Activated CD4-positive, alpha-beta T cell treated with anti-CD3 and anti-CD28 coated beads, Interleukin-2, amount 10 ng/mL, durations not matched to agents 7 days and 5 days (primary cell): ENCODE results near the gene APOBEC3H. TPM values are rescaled to one million over a fixed set of nuclear protein-coding genes. Genes with fewer than 3 reads are reported as not detected.

ENCODE experiments used
- CTCF ChIA-PET: fragments of 350-600 bp; sonication (Branson Sonifier 250); formaldehyde crosslinking; loops from one replicate; lab custom pipeline; 2021; ENCODE audit warnings: antibody characterized with exemption; lab: Charles Lee
- POLR2A ChIA-PET: fragments of 350-600 bp; sonication (Branson Sonifier 250); formaldehyde crosslinking; loops from one replicate; lab custom pipeline; 2021; ENCODE audit warnings: antibody characterized with exemption; lab: Charles Lee
- DNase-seq: peaks from one replicate; pipeline ENCODE4 v3.0.0-alpha.2; 2020
- H3K27ac Mint-ChIP-seq: one replicate; pipeline ENCODE4 v1.8.0; 2021; ENCODE audit warnings: mild to moderate bottlenecking, moderate library complexity, mixed read lengths
- H3K27me3 Mint-ChIP-seq: one replicate; pipeline ENCODE4 v1.8.0; 2021; ENCODE audit warnings: mixed read lengths
- H3K36me3 Mint-ChIP-seq: one replicate; pipeline ENCODE4 v1.8.0; 2021; ENCODE audit warnings: low read depth, mixed read lengths
- H3K4me1 Mint-ChIP-seq: one replicate; pipeline ENCODE4 v1.8.0; 2021; ENCODE audit warnings: mixed read lengths
- H3K4me3 Mint-ChIP-seq: one replicate; pipeline ENCODE4 v1.8.0; 2021; ENCODE audit warnings: mild to moderate bottlenecking, moderate library complexity, mixed read lengths
- H3K9me3 Mint-ChIP-seq: one replicate; pipeline ENCODE4 v1.8.0; 2021; ENCODE audit warnings: mixed read lengths
- total RNA-seq, 2 experiments: library from RNA; stranded (reverse); gene quantifications; one replicate each; pipeline ENCODE4 v1.2.3, GENCODE V29; 2021

The APOBEC3H gene
- total RNA-seq, 2 experiments from 2014 or later: 46.0 to 54.3 TPM

DNA sequence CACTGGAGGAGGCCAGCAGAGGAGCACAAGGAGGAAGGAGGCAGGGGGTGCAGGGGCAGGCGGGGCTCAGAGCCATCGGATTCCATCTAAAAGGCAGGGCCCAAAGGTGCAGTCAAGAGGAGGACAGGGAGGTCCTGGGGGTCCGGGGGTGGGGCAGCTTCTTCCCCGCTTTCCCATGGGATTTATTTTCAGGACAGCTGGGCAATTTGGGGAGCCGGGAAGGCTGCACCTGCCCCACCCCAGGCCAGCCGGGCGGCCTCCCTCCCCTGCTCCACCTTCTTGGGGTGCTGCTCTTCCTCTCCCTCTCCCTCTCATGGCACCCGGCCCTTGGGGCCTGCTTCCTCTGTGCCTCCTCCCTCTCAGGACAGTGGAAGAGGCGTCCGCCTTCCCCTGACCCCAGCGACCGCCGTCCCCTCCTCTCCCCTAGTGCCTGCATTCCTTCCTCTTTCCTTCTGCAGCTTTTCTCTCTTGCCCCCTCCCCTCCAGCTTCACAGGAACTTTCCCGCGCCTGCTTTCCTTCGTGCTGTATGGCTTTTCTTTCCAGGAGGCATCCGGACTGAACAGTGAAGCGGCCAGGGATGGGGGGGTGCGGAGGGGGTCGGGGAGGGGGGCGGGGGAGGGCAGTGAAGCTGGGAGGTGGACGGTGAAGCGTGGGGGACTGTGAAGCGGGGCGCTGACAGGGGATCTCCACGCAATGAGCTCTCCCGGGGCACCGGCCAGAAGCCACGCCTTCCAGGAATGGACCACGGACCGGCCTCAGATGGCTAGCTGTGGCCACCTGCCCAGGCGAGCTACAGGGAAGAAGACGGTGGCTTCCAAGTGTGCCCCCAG is 26.9 kb downstream of the APOBEC3H start:
- Mint-ChIP-seq H3K27ac (no peak overlapping the region), H3K4me1 (peaks cover 10% of the 10 kb centered on the region), H3K36me3 (no peaks in the 10 kb centered on the region), H3K9me3 (no peaks in the 10 kb centered on the region), H3K4me3 (no peak overlapping the region), H3K27me3 (no peaks in the 10 kb centered on the region)
- ChIA-PET CTCF (interaction anchor here (0.7 to 1.6 kb wide), 3 partner anchors 12 to 193 kb away, joined by 3 to 5 read pairs (median 3); partner anchors contain the start of gene APOBEC3H), POLR2A (no interaction called here)
- DNase-seq: no peak

DNA sequence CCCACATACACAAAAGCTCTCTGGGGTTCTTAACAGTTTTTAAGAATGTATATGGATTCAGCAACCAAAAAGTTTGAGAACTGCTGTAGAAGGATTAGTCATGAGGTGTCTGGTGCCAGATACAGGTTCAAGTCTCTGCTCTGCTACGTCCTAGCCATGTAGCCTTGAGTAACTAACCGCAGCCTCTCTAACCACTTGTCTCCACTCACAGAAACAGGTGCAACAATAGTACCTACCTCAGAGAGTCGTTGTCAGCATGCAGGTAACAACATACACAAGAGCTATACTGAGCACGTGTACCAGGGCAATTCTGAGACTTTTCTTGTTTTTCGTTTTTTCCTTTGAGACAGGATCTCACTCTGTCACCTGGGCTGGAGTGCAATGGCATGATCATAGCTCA is 28.6 kb downstream of the APOBEC3H start:
- no peaks in the 10 kb centered on the region for H3K9me3 Mint-ChIP-seq
- ChIA-PET POLR2A (no interaction called here), CTCF (interaction anchor here (0.6 to 1.5 kb wide), 4 partner anchors 9 to 122 kb away, joined by 3 to 8 read pairs (median 4); partner anchors contain the start of gene APOBEC3H)
- no peaks in the 10 kb centered on the region for H3K36me3 Mint-ChIP-seq
- H3K4me3 Mint-ChIP-seq: no peak overlapping the region
- H3K4me1 Mint-ChIP-seq: peaks cover 9% of the 10 kb centered on the region
- H3K27me3 Mint-ChIP-seq: no peaks in the 10 kb centered on the region
- no peak overlapping the region for H3K27ac Mint-ChIP-seq
- no peak for DNase-seq

DNA sequence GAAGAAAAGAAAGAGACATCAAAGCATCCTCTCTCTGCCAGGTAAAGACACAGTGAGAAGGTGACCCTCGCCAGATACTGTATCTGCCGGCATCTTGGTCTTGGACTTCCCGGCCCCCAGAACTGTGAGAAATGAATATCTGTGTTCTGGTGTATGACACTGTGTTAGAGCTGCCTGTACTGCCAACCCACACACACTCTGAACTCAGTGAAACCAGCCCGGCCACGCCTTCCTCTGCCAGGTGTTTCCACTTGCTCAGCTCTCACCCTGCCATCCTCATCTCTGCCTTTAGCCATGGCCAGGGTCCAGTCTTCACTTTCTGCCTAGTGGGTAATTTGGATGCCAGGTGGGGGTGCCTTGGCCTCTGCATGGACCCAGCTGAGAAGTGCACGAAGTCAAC is 31.5 kb downstream of the APOBEC3H start:
- ChIA-PET CTCF (interaction anchor here (1.1 to 1.3 kb wide), 2 partner anchors 15 to 79 kb away, joined by 3 read pairs; no protein-coding TSS in a partner anchor), POLR2A (no interaction called here)
- Mint-ChIP-seq H3K27ac (no peak overlapping the region), H3K27me3 (no peaks in the 10 kb centered on the region), H3K4me1 (no peaks in the 10 kb centered on the region), H3K4me3 (no peak overlapping the region), H3K9me3 (no peaks in the 10 kb centered on the region), H3K36me3 (no peaks in the 10 kb centered on the region)
- no peak for DNase-seq

DNA sequence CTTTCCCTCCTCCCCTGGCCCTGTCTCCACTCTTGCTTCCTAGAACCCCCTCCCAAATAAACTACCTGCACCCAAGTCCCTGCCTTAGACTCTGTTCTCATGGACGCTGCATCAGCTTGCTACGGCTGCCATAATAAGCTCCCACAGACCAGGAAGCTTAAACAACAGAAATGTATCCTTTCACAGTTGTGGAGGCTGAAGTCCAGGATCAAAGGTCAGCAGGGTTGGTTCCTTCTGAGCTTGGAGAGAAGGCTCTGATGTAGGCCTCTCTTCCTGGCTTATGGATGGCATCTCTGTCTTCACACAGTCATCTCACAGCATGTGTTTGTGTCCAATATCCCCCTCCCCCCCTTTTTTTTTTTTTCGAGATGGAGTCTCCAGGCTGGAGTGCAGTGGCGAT is 32.0 kb downstream of the APOBEC3H start:
- H3K36me3 Mint-ChIP-seq: no peaks in the 10 kb centered on the region
- no peak overlapping the region for H3K4me3 Mint-ChIP-seq
- DNase-seq: no peak
- ChIA-PET POLR2A (no interaction called here), CTCF (interaction anchor here (1.1 kb wide), 1 partner anchor 80 kb away, joined by 3 read pairs; no protein-coding TSS in a partner anchor)
- no peaks in the 10 kb centered on the region for H3K9me3 Mint-ChIP-seq
- H3K4me1 Mint-ChIP-seq: no peaks in the 10 kb centered on the region
- no peaks in the 10 kb centered on the region for H3K27me3 Mint-ChIP-seq
- no peak overlapping the region for H3K27ac Mint-ChIP-seq

GRCh38 chr22:39129746-39130145 is 32.7 kb downstream of the APOBEC3H start:
- no peak overlapping the region for H3K4me3 Mint-ChIP-seq
- no peak overlapping the region for H3K27ac Mint-ChIP-seq
- ChIA-PET POLR2A (no interaction called here), CTCF (no interaction called here)
- no peaks in the 10 kb centered on the region for H3K27me3 Mint-ChIP-seq
- no peaks in the 10 kb centered on the region for H3K4me1 Mint-ChIP-seq
- no peaks in the 10 kb centered on the region for H3K9me3 Mint-ChIP-seq
- H3K36me3 Mint-ChIP-seq: no peaks in the 10 kb centered on the region
- DNase-seq: no peak

DNA sequence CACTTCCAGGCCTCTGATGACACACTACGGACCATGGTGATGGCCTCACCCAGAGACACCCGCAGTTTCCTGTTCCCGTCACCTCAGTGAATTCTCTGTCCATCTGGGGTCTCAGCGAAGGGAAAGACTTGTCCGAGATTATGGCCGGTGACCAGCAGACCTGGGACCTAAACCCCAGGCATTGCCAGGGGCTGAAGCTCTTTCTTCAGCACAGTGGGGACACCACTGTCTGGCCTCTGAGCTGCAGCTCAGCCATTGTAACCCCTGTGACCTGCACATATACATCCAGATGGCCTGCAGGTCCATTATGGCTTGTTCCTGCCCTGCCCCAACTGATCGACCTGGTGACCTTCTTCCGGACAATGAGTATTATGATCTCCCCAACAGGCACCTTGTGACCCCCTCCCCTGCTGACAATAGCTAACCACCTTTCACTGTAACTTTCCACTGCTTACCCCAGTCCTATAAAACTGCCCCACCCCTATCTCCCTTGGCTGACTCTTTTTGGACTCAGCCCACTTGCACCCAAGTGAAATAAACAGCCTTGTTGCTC is 33.2 kb downstream of the APOBEC3H start:
- H3K27ac Mint-ChIP-seq: no peak overlapping the region
- H3K36me3 Mint-ChIP-seq: no peaks in the 10 kb centered on the region
- H3K4me3 Mint-ChIP-seq: no peak overlapping the region
- no peaks in the 10 kb centered on the region for H3K27me3 Mint-ChIP-seq
- POLR2A ChIA-PET: no interaction called here
- no peaks in the 10 kb centered on the region for H3K4me1 Mint-ChIP-seq
- no peak for DNase-seq
- no peaks in the 10 kb centered on the region for H3K9me3 Mint-ChIP-seq
- CTCF ChIA-PET: no interaction called here

DNA sequence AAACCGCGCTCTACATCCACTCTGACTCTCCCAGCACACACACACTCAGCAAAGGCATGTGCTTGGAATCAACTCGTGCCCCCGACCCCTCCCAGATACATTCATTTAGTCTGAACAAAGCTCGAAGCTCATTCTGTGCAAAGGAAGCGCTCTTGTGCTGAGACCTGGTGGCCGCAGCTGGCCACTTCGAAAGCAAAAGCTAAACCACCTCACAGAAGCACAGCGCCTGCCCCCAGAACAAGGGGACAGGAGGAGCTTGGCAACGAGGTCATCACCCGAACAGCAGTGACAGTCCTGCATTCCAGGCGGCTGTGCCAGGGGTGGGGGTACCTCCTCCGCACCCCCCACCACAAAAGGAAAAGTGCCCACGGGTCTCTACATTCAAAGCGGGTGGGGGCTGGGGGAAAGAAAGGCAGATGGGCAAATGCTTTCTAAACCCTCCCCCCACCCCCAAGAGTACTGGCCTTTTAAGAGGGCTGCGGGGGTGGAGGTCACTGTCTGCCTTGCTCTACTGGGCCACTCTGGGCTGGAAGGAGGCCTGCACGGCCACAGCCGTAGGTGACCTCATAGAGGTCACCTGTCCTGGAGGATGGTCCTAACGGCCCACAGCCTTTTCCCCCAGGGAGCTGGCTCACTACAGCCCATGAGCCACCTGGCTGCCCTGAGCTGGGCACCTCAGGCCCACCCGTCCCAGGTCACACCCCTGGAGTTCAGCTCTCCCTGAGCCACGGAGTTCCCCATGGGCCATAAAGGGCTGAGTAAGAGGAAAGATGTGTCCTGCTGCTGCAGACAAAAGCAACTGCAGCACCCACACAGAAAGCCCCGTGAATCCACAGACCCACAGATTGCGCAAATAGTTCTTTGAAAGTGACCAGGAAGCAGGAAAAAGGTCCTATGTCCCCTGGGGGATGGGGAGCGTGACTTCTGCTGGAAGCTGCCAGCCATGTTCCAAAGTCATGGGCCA is 34.1 kb downstream of the APOBEC3H start:
- H3K4me1 Mint-ChIP-seq: no peaks in the 10 kb centered on the region
- no peaks in the 10 kb centered on the region for H3K36me3 Mint-ChIP-seq
- no peaks in the 10 kb centered on the region for H3K9me3 Mint-ChIP-seq
- H3K27me3 Mint-ChIP-seq: no peaks in the 10 kb centered on the region
- H3K4me3 Mint-ChIP-seq: no peak overlapping the region
- ChIA-PET POLR2A (no interaction called here), CTCF (no interaction called here)
- DNase-seq: no peak
- no peak overlapping the region for H3K27ac Mint-ChIP-seq

DNA sequence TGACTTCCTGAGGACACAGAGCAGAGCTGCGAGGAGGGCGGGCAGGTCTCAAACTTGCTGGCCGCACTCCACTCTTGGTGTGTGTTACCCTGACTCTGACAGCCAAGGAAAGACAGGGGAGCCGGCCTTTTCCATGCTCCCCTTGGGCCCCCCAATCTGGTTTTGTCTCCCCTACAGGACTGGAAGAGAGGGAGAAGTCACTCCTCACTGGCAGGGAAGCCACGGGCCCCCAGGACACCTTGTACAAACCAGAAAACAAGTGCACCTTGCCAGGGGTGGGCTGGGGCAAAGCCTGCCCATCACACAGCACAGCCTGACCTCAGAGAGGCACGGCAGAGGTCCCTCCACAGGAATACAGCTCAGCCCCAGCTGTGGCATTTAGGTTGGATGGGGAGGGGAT is 35.2 kb downstream of the APOBEC3H start:
- Mint-ChIP-seq H3K9me3 (no peaks in the 10 kb centered on the region), H3K27ac (no peak overlapping the region), H3K4me1 (no peaks in the 10 kb centered on the region), H3K27me3 (no peaks in the 10 kb centered on the region), H3K4me3 (no peak overlapping the region), H3K36me3 (no peaks in the 10 kb centered on the region)
- POLR2A ChIA-PET: no interaction called here
- CTCF ChIA-PET: interaction anchor here (0.6 kb wide), 1 partner anchor 924 kb away, joined by 3 read pairs; no protein-coding TSS in a partner anchor
- DNase-seq: no peak

GRCh38 chr22:39132871-39133524 is 36.0 kb downstream of the APOBEC3H start:
- DNase-seq: no peak
- Mint-ChIP-seq H3K9me3 (no peaks in the 10 kb centered on the region), H3K36me3 (no peaks in the 10 kb centered on the region), H3K4me3 (no peak overlapping the region), H3K27me3 (no peaks in the 10 kb centered on the region), H3K4me1 (no peaks in the 10 kb centered on the region), H3K27ac (no peak overlapping the region)
- CTCF ChIA-PET: interaction anchor here (0.6 kb wide), 1 partner anchor 923 kb away, joined by 3 read pairs; no protein-coding TSS in a partner anchor
- POLR2A ChIA-PET: no interaction called here

DNA sequence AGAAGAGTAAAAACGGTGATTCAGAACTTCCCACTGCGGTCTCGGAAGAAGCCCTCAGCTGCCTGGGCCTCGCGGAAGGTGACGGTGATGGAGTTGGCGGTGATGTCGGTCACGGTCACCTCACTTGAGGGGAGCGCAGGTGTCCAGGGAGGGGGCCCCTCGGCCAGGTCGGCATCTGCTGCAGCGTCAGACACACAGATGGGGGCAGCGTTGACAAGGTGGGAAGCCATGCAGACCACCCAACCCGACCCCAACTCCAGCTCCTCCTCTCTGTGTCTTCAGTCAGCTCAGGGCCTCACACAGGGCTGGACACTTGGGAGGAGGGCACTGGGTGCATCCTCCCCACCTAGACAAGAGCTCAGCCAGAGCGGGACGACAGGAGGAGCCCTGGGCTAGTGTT is 36.8 kb downstream of the APOBEC3H start:
- peaks cover 5% of the 10 kb centered on the region for H3K4me1 Mint-ChIP-seq
- POLR2A ChIA-PET: no interaction called here
- CTCF ChIA-PET: interaction anchor here (1.2 to 1.5 kb wide), 3 partner anchors 9 to 183 kb away, joined by 3 to 5 read pairs (median 4); partner anchors contain the start of gene CBX7

GRCh38 chr22:39134366-39135091 is 37.5 kb downstream of the APOBEC3H start:
- ChIA-PET POLR2A (no interaction called here), CTCF (interaction anchor here (0.9 to 1.5 kb wide), 6 partner anchors 9 to 270 kb away, joined by 3 to 5 read pairs (median 4); partner anchors contain the start of gene CBX7)
- no peaks in the 10 kb centered on the region for H3K27me3 Mint-ChIP-seq

More for the DNA sequence above, 36.8 kb downstream of the APOBEC3H start:
- Mint-ChIP-seq H3K27ac (no peak overlapping the region), H3K27me3 (no peaks in the 10 kb centered on the region), H3K36me3 (no peaks in the 10 kb centered on the region), H3K9me3 (no peaks in the 10 kb centered on the region), H3K4me3 (no peak overlapping the region)
- no peak for DNase-seq

More at GRCh38 chr22:39134366-39135091, 37.5 kb downstream of the APOBEC3H start:
- Mint-ChIP-seq H3K27ac (no peak overlapping the region), H3K36me3 (no peaks in the 10 kb centered on the region), H3K4me3 (no peak overlapping the region), H3K9me3 (no peaks in the 10 kb centered on the region), H3K4me1 (peaks cover 5% of the 10 kb centered on the region)
- no peak for DNase-seq
